Urothelium cell line (cell line): Measurements from ENCODE around the gene KLHL2.
"Not testable (repeated sequence)": the region's sequence is repeated elsewhere in the genome, so short reads cannot be mapped to it uniquely, and the experiment has no call there.

Experiments
- DNase-seq: peaks from one replicate; pipeline ENCODE4 v3.0.0; 2011; ENCODE audit warnings: low spot score, mixed read lengths
- FAIRE-seq: peaks from 2 replicates; lab custom pipeline; 2011; peaks lifted over from hg19 to GRCh38; lab: Jason Lieb, UNC

Gene KLHL2

DNA sequence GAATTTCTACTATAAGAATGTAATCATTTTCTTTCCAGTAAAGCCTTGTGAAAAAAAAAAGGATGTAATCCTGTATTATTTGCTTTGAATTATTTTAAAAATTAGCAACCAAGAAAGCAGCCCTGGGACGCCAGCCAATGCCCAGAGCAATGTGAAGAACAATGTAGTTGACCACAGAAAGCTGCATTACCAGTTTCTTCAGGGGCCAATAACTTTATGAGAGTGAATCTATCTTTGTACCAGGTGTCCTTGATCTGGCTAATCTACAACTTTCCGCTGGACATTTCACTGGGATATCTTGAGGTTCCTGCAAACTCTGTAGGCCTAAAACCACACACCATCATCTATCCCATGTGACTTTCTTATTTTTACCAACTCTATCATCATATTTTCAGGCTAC is 7.6 kb upstream of the KLHL2 start:
- DNase-seq (no peak), FAIRE-seq (no peak)

DNA sequence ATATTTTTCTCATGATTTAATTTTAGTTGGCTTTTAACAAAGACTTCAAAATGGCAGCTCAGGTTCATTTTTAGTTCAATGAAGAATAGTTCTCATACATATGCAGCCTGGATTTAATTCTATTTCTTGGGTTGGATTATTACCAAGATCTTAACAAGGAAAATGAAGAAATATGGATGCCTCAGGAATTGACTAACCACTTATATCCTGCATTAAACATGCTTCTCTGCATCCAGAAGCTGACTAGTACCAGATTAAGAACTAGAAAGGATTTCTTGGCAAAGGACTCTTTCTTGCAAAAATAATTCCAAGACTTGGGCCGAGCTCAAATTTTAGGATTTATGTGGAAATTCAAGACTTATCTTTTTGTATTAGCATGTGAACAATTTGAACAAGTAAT is 5.6 kb upstream of the KLHL2 start:
- FAIRE-seq (no peak), DNase-seq (no peak)

DNA sequence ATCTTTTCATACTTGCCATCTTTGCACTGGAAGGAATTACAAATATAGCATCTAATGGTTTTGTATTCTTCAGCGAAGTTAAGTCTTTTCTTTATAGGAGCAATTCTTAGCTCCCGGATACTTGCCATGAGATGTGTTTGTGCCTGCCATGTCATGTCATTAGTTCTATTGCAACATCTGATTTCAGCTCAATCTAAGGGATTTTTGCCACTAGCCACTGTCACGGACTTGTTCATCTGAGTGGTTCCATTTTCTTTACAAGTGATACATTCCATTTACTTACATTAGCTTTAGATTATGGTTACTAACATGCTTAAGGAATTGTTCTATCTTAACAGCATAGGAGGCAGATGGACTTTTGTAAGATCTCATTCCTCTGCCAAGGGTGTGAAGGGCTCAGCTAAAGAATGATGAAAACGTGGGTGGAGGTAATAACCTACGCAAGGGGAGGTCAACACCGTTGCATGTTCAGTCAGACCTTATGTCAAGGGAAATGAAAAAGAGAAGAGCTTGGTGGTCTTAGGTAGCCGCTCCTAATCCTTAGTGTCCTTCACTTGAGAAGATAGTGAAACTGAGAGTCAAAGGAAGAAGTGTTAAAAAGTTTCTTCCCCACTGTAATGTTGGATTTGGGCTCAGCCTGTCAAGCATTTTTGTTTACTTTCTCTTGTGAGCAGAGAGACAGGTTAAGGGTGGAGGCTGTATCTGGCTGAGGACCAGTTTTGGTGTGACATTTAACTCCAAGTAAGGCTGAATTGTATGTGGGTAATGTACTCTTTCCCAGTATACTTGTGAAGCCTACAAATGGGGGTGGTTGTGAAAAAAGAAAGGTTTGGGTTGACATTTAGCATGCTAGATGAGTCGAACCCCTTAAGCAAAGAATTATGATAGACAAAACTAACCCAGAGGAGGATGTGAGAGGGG is 3.6 kb upstream of the KLHL2 start:
- DNase-seq (no peak), FAIRE-seq (no peak)

DNA sequence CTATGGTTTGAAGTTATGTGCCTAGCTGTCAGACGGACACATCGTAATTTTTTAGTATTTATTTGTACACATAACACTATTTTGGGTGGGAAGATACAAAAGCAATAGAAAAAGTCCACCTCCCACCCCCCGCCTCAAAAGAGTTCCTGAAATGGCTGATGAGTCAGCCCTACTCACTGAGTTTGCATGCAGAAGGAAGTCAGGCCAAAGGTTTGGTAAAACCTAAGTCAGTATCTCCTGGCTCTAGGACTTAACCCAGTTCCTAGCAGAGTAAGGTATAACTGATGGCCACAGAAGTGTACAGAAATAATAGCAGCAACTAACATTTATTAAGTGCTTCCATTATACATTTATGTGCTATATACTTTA is 2.9 kb upstream of the KLHL2 start:
- DNase-seq (no peak), FAIRE-seq (no peak)

DNA sequence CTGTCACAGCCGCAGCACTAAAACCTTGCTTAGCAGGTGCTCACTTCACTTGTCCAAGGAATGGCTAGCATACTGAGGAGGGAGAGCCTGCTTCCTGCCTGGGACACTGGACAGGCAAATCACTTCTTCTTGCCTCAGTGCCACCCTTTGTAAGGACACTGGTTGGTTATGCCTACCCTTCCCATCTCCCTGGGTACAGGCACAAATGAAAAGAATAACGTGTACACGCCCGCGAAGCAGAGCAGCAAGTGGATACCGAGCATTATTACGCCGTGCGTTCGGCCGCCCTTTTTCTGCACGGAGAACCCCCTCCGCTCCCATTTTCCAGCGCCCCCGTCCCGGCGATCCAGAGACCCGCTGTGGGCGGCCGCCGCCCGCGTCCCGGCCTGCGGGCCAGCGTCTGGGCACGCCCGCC is 338 bp upstream of the KLHL2 start:
- DNase-seq (peak; percentile 38), FAIRE-seq (no peak)

DNA sequence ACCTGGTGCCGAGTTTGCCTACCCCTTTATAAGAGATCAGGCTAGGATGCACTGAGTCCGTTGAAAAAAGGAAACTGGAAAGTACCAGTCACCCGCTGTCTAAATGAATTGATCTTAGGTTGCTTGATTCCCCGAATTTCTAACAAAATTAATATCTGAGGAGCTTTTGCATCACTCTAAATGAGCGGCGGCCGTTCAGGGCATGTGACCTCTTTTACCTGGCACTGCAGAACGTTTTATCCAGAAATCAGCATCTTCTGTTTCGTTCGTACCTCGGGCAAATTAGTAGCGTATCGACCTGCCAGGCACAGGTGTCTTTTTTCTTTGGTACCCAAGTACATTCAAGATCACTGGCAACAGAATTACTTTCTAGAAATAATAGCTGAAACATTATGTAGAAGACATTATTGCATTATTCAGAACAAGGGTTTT is 876 bp downstream of the KLHL2 start:
- no peak for DNase-seq
- no peak for FAIRE-seq

DNA sequence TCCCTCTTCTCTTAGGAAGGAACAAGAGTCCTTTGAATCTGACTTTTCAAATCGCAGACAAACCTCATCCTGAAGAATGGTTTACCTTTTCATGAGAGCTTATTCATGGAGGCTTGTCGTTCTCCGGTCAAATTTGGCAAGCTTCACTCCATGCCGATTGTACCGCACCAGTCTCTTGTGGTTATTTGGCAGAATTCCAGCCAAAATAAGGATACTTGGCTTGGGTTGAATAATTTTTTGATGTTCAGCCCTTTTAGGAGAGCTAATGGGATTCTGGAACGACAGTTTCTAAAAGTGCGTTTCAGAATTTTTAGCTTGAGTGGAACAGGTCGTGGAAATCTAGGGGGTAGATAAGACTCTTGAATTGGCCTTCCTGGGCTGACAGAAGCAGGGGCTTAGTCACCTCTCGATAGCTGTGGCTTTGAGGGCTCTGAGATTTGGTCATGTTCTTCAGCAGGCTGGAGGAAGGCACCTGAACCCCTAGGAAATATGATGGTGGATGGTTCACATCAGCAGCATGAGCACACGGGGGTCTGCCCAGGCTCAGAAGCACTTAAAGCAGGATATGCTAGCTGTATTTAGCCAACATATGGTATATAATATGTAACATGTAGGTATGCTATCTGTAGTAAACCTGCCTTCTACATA is 1.5 kb downstream of the KLHL2 start:
- DNase-seq = no peak
- FAIRE-seq = no peak

DNA sequence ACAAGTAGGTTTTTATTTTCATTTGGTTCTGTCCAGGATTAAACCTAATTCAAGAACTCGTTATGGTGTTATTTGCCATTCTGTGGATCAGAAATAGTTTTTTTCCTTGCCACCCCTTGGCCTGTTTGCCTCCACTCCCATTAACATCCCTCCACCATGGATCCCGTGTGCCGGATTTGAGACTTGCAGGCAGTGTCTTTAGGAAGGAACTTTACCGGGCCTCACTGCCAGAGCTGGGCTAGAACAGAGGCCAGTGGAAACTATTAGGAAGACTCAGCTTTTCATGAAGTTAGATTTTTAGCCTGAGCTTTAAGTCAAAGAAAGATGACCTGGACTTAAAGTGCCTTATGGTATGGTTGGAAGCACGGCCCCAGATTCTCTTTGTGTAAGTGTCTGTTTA is 2.4 kb downstream of the KLHL2 start:
- FAIRE-seq (no peak), DNase-seq (no peak)

DNA sequence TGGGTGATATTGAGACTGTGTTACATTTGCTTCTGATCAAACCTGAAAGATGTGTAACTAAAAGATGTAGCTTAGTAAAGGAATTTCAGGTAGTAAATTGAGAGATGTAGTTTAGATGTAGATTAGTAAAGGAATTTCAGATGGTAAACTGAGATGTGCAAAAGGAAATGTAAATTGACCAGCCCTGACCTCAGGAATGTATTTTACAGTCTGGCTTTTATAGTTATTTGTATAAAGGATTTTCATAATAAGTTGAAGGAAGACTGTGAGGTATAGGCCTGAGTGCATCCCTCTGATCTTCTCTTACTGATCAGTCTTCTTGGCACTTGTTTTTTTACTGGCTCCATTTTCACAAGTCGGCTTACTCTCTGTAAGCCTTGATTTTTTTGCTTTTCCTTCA is 3.2 kb downstream of the KLHL2 start:
- DNase-seq = no peak
- FAIRE-seq = no peak

DNA sequence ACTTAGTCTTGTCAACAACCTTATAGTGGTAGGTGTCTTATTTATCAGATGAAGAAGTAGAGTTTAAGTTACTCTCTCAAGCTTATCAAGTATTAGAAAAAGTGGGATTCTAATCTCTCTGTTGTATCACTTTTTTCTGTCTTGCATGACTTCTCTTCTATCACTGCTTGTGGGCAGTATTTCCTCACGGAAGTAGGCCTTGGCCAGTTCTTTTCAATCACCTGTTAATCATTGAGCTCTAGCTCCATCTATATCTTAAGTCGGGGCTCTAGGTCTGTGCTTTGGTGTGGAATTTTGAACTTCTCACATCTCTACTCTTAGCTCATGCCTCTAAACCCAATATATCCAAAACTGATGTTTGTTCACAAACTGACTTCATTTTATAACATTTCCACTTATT is 5.3 kb downstream of the KLHL2 start:
- FAIRE-seq = not testable (repeated sequence)

DNA sequence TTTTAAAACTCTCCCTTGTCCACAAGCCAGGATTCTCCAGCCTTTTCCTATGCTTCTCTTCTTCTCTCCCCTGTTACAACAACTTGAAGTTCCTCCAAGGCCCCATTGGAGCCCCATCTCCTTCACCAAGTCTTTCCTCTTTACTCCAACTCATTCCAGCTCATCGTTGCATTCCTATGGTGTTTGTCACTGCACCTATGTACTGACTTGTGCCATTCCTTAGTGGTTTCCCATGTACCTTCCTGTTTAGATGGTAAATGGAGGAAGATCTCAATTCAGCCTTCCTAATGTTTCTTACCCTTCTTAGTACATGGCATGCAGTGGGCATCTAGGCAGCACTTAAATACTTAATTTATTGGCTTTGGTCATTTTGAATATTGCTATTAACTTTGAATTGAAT is 6.0 kb downstream of the KLHL2 start:
- DNase-seq, FAIRE-seq: not testable (repeated sequence)

More for the DNA sequence above, 5.3 kb downstream of the KLHL2 start:
- DNase-seq = not testable (repeated sequence)

DNA sequence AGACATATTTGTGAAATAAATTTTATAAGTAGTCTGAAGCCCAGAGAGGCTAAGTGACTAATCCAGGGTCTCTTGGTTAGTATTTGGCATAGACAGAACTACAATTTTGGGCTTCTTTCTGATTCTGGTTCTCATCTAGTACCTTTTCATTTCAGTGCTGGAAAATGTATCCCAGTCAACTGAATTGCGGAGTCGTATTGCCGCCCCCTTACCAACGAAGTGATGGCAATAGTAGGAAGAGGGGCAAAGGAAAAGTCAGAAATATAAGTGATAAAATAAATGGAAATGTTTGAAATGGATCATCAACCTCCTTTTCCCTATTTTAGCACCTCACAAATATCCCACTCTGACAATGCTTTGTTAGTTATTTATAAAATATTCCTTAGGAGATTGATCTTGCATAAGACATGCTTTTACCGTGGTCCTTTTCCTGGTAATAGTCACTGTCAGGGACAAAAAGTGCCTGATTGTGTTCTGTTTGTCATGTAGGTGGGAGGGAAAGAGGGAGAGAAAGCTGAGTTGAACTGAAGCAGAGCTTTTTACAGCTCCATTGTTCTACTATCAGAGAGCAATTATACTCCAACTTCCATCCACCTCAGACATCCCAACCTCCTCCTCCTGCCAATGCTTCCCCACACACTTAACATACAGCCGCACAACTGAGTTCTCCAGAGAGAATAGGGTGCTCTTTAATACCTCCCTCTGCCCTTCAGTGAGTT is 6.8 kb downstream of the KLHL2 start:
- not testable (repeated sequence) for FAIRE-seq

DNA sequence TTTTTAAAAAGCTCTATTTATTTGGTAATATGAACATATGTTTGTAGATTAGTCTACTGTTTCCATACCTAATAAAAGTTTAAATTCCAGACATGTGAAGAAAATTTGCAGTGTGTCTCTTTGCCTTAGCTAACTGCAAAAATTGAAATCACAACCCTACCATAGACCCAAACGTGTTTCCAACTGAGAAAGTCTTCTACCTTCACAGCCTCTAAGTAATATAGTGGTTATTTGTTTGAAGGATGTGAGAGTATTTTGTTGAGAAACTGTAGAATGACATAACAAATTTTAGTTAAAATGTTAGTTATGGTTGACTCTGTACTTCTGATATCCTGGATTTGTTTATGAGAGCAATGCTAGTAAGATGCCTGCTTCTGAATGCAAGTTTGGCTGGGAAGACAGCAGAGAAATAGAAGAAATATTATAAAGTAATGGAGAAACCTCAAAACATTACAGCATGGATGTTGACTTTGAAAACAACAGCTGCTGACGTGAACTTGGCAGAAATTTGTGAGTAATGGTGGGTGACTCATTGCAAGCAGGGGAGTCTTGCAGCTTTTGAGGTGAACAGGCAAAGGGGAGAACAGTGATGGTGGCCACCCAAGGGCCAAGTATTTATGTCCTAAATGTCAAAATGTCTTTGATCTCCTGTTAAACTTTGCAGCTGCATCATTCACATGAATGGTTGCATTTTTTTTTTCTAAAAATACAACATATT is 7.8 kb downstream of the KLHL2 start:
- not testable (repeated sequence) for DNase-seq, FAIRE-seq

More for the DNA sequence above, 6.8 kb downstream of the KLHL2 start:
- not testable (repeated sequence) for DNase-seq

DNA sequence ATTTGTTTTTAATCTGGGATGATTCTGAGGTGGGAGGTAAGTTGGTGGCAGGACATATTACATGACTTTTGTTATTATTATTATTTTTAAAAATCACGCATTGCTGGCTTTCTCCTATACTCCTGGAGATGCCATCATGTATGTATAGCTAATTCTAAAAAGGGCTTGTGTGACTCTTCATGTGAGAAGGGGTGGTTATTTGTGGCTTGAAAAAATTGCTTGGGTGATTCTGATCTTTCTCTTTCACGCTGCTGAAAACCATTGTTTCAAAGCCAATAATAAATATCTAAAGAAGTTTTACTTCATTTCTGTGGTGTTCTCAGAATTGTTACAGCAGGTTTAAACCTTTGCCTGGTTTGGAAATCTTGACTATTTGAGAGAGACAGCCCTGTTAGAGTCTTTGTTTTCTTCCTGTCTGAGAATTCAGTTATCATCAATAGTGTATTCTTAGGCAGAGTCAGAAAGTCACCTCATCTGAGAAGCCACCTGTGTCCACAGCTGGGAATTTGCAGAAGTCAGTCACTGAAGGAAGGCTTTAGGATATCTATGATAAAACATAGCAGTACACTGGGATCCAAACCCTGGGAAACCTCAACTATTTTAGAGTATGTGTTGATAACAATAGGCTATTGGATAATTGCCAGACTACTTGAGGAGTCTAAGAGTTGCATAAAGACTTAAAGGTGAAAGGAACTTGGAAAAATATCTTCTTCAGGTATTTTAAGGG is 8.6 kb downstream of the KLHL2 start:
- DNase-seq, FAIRE-seq: not testable (repeated sequence)

DNA sequence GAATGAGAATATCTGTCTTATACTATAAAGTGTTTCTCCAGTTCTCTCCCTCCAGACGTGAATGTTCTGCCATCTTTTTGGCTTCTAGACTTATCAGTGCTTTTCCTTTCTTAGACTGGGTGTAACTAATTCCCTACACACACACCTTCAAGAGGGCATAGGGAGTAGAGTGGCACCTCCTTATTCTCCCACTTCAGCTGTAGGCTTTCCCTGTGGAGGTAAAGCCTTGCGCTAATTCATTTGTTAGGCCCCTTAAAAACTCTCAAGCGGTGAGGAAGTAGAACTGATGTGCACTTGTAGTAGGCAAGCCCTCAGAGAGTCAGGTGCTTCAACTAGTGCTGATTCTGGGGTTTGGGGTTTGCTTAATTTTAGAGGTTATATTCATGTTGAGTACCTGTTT is 10.0 kb downstream of the KLHL2 start:
- no peak for DNase-seq
- FAIRE-seq = no peak

DNA sequence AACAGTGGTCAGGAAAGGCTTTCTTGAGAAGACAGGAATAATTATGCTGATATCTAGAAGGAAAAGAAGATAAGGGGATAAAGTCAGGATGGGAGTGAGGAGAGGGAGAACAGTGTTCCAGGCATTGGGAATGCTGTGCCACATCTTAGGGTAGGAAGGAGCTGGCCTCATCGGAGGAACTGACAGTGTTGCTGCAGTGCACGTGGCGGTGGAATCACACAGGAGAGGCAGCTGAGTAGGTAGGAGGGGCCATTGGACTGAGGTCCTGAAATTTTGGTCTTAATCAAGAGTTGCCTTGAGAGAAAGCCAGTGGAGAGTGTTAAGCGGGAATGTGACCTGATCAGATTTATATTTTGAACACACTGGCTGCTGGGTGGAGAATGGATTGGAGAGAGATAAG is 13.9 kb downstream of the KLHL2 start:
- not testable (repeated sequence) for FAIRE-seq, DNase-seq

DNA sequence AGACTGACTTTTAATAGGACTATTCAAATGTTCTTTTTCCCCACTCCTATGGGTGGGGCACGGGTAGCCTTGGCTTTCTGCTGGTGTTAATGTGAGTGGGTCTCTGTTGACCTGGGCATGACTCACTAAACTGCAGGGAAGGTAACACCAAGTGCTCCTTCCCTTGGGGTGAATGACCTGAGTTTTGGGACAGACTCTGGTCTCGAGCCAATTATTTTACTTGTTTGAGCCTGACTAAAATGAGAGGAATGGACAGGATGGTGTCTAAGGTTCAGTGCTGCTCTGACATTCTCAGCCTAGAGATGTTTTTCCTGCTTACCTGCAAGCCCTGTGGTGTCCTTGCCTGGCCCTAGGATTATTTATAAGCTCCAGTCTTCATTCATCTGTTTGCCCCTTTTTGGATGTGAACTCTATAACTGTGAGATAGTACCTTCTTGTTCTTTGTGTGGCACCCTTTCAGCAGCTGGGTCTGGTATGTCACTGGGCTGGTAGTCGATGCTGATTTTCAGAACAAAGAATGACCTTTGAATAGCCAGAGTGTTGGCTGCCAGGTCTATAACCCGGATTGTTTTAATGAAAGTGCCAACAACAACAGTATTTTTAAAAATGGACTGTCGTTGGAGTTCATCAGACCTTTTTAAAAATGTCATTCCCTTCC is 14.8 kb downstream of the KLHL2 start:
- FAIRE-seq = peak; percentile 77
- DNase-seq = not testable (repeated sequence)

DNA sequence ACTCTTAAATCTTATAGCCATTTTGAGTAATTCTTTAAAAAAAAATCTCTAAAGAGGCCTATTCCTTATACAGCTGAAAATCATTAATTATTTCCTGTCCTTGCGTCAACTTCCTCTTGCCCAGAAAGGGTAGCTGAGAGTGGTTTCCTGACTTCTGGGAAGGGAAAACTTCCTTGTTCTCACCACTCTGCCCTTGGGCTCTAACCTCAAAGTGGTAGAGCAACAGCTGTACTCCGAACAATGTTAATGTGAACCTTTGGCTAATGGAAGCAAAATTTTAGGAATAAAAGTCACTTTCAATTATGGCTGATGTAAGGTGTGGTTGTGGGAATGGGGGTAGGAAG is 15.3 kb downstream of the KLHL2 start:
- FAIRE-seq (no peak), DNase-seq (no peak)

DNA sequence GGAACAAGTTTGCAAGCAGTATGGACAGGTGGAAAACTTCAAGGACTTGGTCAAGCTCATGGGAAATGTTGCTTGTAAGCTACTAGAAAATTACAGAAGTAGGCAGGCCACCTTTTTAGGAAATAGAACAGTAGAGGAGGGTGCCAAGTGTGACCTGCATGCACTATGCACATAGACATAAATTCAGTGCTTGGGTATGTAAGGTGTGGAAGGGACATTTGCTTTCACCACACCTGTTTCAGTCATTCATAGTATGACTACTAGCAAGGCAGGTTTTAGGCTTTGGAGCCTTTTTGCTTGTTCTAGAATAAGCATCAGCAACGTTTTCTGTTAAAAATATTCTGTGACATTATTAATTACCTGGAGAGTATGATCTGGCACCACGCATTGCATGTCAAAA is 20.0 kb downstream of the KLHL2 start:
- DNase-seq = not testable (repeated sequence)
- peak; percentile 46 for FAIRE-seq
